ENCODE data around the gene MMP24. TPM values are rescaled to one million over a fixed set of nuclear protein-coding genes. Genes with fewer than 3 reads are reported as not detected.
A peak's percentile ranks its signal among the peaks of the same experiment; 100 is the strongest.

The MMP24 gene
- total and polyA plus RNA-seq, 2 of the 13 experiments (the other 11 are each of a cell fraction or from before 2014, with no cell fraction given): 0.29 to 0.35 TPM

DNA sequence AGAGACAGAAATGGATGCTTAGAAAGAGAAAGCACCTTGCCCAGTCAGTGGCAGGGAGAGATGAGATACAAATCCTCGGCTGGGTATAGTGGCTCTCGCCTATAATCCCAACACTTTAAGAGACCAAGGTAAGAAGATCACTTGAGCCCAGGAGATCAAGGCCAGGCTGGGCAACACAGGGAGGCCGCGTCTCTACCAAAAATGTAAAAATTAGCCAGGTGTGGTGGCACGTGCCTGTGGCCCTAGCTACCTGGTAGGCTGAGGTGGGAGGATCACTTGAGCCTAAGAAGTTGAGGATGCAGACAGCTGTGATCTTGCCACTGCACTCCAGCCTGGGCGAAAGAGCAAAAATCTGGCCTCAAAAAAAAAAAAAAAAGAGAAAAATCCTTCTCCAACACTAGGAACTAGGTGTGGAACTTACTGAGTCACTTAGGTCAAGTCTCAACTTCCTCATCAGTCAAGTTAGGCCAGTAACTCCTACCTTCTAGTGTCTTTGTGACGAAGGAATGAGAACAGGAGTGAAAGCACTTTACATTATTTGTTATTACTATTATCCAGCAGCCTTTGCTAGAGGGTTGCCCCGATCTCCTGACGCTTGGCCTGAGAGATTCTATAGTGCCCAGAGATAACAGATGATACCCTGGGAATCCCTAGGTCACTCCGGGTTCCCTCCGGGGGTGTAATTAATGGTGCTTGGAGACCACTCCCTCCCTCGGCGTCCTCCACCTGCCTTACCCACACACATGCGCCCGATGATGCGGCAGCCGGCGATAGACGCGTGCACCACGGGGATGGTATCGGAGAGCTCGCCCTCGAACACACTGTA, 57.2 kb downstream of the MMP24 start (continued):
- TF ChIP-seq, protein P1, sequence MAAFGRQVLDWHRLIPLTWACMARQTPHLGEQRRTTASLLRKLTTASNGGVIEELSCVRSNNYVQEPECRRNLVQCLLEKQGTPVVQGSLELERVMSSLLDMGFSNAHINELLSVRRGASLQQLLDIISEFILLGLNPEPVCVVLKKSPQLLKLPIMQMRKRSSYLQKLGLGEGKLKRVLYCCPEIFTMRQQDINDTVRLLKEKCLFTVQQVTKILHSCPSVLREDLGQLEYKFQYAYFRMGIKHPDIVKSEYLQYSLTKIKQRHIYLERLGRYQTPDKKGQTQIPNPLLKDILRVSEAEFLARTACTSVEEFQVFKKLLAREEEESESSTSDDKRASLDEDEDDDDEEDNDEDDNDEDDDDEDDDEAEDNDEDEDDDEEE (CRISPR knock-in tag; IDR thresholded peaks at IDR 0.05): peak; percentile 92; the same call in 1 of the 2 replicates
- TF ChIP-seq ARID2 (CRISPR knock-in tag; IDR thresholded peaks at IDR 0.05; ENCODE audit: borderline replicate concordance) (no peak), SSRP1 (CRISPR knock-in tag; IDR thresholded peaks at IDR 0.05) (no peak), ZKSCAN1 (IDR thresholded peaks at IDR 0.05; ENCODE audit: low read length) (no peak), MTF2 (CRISPR knock-in tag; IDR thresholded peaks at IDR 0.05; ENCODE audit: borderline replicate concordance) (no peak), ZSCAN25 (CRISPR knock-in tag; IDR thresholded peaks at IDR 0.05) (no peak), ZNF652 (CRISPR knock-in tag; IDR thresholded peaks at IDR 0.05; ENCODE audit: borderline replicate concordance, low read depth) (no peak), SYNCRIP (IDR thresholded peaks at IDR 0.05; ENCODE audit: insufficient read depth, low read depth, low read length) (no peak), ZNF343 (CRISPR knock-in tag; IDR thresholded peaks at IDR 0.05) (no peak), ZKSCAN8 (CRISPR knock-in tag; IDR thresholded peaks at IDR 0.05; ENCODE audit: borderline replicate concordance) (no peak), ZBTB1 (CRISPR knock-in tag; IDR thresholded peaks at IDR 0.05; ENCODE audit: borderline replicate concordance) (no peak), MXD4 (CRISPR knock-in tag; IDR thresholded peaks at IDR 0.05) (no peak), ZEB1 (IDR thresholded peaks at IDR 0.05; ENCODE audit: insufficient replicate concordance, low read depth) (peak; percentile 42), ZNF781 (CRISPR knock-in tag; IDR thresholded peaks at IDR 0.05; ENCODE audit: borderline replicate concordance, not compliant biosample characterization) (no peak), MAZ (IDR thresholded peaks at IDR 0.05; ENCODE audit: borderline replicate concordance, low read depth, low read length) (no peak), MAZ (CRISPR knock-in tag; IDR thresholded peaks at IDR 0.05; ENCODE audit: low read depth) (no peak), ATF7 (IDR thresholded peaks at IDR 0.05) (no peak), ATF7 (CRISPR knock-in tag; IDR thresholded peaks at IDR 0.05) (no peak), DR1 (CRISPR knock-in tag; IDR thresholded peaks at IDR 0.05) (no peak), KLF16 (CRISPR knock-in tag; IDR thresholded peaks at IDR 0.05) (no peak), BRD4 (CRISPR knock-in tag; IDR thresholded peaks at IDR 0.05) (no peak), SRF (IDR thresholded peaks at IDR 0.05; ENCODE audit: low read depth, low read length) (no peak), WIZ (CRISPR knock-in tag; IDR thresholded peaks at IDR 0.05) (no peak), THAP11 (CRISPR knock-in tag; IDR thresholded peaks at IDR 0.05) (no peak), MED8 (CRISPR knock-in tag; IDR thresholded peaks at IDR 0.05; ENCODE audit: insufficient replicate concordance) (peak; percentile 8), HNF4A (CRISPR knock-in tag; IDR thresholded peaks at IDR 0.05) (no peak), SRY (CRISPR knock-in tag; IDR thresholded peaks at IDR 0.05) (no peak)
- TF ChIP-seq, protein P2, sequence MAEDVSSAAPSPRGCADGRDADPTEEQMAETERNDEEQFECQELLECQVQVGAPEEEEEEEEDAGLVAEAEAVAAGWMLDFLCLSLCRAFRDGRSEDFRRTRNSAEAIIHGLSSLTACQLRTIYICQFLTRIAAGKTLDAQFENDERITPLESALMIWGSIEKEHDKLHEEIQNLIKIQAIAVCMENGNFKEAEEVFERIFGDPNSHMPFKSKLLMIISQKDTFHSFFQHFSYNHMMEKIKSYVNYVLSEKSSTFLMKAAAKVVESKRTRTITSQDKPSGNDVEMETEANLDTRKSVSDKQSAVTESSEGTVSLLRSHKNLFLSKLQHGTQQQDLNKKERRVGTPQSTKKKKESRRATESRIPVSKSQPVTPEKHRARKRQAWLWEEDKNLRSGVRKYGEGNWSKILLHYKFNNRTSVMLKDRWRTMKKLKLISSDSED (CRISPR knock-in tag; IDR thresholded peaks at IDR 0.05): no peak
- TF ChIP-seq, protein P3, sequence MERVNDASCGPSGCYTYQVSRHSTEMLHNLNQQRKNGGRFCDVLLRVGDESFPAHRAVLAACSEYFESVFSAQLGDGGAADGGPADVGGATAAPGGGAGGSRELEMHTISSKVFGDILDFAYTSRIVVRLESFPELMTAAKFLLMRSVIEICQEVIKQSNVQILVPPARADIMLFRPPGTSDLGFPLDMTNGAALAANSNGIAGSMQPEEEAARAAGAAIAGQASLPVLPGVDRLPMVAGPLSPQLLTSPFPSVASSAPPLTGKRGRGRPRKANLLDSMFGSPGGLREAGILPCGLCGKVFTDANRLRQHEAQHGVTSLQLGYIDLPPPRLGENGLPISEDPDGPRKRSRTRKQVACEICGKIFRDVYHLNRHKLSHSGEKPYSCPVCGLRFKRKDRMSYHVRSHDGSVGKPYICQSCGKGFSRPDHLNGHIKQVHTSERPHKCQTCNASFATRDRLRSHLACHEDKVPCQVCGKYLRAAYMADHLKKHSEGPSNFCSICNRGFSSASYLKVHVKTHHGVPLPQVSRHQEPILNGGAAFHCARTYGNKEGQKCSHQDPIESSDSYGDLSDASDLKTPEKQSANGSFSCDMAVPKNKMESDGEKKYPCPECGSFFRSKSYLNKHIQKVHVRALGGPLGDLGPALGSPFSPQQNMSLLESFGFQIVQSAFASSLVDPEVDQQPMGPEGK (CRISPR knock-in tag; IDR thresholded peaks at IDR 0.05): no peak

Measured in HepG2 (cell line).